WTC11 (cell line): ENCODE results near the gene HOXC5.

Source experiments
- JUN ChIP-seq: sonication (generic); formaldehyde crosslinking; IDR thresholded peaks from 2 replicates; pipeline ENCODE4 v1.8.0; 2023; ENCODE audit warnings: mild to moderate bottlenecking, missing genetic modification reagents
- KAT7 ChIP-seq: sonication (generic); formaldehyde crosslinking; IDR thresholded peaks from 2 replicates; pipeline ENCODE4 v1.8.1; 2023; ENCODE audit warnings: missing genetic modification reagents, mild to moderate bottlenecking, borderline replicate concordance
- ZNF232 ChIP-seq: sonication (generic); formaldehyde crosslinking; IDR thresholded peaks from 2 replicates; pipeline ENCODE4 v1.8.0; 2022; ENCODE audit warnings: mild to moderate bottlenecking, missing genetic modification reagents
- TF ChIP-seq, protein P1 (sequence below): sonication (generic); formaldehyde crosslinking; IDR thresholded peaks from 2 replicates; pipeline ENCODE4 v1.8.1; 2022; ENCODE audit warnings: low read depth, missing genetic modification reagents, borderline replicate concordance
- TF ChIP-seq, protein P2 (sequence below): fragments of 200-600 bp; IDR thresholded peaks from 2 replicates; pipeline ENCODE4 v1.8.0; 2022; ENCODE audit warnings: antibody characterized with exemption
- TF ChIP-seq, protein P3 (sequence below): sonication (generic); formaldehyde crosslinking; IDR thresholded peaks from 2 replicates; pipeline ENCODE4 v1.8.1; 2022; ENCODE audit warnings: low read depth, mild to moderate bottlenecking, moderate library complexity, missing genetic modification reagents, borderline replicate concordance
- TF ChIP-seq, protein P4 (sequence below): sonication (generic); formaldehyde crosslinking; IDR thresholded peaks from 2 replicates; pipeline ENCODE4 v1.8.0; 2022; ENCODE audit warnings: mild to moderate bottlenecking, missing genetic modification reagents

DNA sequence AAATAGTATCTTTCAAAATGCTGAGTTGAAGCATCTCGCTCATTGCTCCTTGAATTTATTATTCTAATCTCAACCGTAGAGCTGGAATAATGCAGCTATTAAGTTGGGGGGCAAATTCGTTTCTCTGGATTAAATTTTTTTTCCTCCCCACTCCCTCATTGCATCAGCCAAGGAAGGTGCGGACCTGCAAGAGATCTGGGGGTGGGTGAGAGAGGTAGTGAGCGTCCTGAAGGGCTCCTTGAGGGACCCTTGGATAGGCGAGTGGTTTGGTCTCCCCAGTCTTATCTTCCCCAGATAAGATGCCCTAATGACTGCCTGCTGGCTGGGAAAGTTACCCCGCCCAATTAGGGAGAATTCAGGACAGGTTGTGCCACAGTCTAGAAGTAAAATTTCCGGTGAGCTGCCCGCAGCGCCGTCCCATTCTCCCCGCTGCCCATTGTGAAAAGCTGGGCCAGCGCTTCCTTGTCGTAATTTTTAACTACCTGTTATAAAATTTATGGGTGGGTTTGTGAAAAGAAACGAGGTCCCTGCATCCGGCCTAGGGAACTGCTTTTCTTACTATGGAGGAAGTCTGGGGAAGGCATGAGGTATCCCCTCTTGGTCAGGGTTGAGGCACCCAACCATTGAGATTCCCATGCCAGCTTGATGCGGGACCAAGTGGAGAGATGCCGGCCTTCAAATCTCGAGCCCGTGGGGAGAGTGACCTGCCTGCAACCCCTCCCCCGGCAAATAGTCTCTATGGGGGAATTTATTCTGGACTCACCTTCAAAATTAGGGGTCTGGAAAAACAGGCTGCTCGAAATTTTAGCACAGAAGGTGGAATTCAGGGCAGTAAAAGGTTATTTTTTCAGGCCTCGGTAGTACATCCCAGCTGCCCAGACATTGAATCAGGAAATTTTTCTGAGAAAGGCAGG lies 17.6 kb upstream of the HOXC5 start:
- TF ChIP-seq, protein P1, sequence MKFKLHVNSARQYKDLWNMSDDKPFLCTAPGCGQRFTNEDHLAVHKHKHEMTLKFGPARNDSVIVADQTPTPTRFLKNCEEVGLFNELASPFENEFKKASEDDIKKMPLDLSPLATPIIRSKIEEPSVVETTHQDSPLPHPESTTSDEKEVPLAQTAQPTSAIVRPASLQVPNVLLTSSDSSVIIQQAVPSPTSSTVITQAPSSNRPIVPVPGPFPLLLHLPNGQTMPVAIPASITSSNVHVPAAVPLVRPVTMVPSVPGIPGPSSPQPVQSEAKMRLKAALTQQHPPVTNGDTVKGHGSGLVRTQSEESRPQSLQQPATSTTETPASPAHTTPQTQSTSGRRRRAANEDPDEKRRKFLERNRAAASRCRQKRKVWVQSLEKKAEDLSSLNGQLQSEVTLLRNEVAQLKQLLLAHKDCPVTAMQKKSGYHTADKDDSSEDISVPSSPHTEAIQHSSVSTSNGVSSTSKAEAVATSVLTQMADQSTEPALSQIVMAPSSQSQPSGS (CRISPR knock-in tag): no peak
- TF ChIP-seq, protein P2, sequence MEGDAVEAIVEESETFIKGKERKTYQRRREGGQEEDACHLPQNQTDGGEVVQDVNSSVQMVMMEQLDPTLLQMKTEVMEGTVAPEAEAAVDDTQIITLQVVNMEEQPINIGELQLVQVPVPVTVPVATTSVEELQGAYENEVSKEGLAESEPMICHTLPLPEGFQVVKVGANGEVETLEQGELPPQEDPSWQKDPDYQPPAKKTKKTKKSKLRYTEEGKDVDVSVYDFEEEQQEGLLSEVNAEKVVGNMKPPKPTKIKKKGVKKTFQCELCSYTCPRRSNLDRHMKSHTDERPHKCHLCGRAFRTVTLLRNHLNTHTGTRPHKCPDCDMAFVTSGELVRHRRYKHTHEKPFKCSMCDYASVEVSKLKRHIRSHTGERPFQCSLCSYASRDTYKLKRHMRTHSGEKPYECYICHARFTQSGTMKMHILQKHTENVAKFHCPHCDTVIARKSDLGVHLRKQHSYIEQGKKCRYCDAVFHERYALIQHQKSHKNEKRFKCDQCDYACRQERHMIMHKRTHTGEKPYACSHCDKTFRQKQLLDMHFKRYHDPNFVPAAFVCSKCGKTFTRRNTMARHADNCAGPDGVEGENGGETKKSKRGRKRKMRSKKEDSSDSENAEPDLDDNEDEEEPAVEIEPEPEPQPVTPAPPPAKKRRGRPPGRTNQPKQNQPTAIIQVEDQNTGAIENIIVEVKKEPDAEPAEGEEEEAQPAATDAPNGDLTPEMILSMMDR: no peak
- TF ChIP-seq KAT7 (CRISPR knock-in tag) (no peak), JUN (CRISPR knock-in tag) (no peak), ZNF232 (no peak)
- TF ChIP-seq, protein P3, sequence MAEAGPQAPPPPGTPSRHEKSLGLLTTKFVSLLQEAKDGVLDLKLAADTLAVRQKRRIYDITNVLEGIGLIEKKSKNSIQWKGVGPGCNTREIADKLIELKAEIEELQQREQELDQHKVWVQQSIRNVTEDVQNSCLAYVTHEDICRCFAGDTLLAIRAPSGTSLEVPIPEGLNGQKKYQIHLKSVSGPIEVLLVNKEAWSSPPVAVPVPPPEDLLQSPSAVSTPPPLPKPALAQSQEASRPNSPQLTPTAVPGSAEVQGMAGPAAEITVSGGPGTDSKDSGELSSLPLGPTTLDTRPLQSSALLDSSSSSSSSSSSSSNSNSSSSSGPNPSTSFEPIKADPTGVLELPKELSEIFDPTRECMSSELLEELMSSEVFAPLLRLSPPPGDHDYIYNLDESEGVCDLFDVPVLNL (CRISPR knock-in tag): no peak
- TF ChIP-seq, protein P4, sequence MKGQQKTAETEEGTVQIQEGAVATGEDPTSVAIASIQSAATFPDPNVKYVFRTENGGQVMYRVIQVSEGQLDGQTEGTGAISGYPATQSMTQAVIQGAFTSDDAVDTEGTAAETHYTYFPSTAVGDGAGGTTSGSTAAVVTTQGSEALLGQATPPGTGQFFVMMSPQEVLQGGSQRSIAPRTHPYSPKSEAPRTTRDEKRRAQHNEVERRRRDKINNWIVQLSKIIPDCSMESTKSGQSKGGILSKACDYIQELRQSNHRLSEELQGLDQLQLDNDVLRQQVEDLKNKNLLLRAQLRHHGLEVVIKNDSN (CRISPR knock-in tag): no peak
